RPMI8226 (cell line): ENCODE results near the gene ATP2A1.
A peak's percentile ranks its signal among the peaks of the same experiment; 100 is the strongest.
"Not testable (repeated sequence)": the region's sequence is repeated elsewhere in the genome, so short reads cannot be mapped to it uniquely, and the experiment has no call there.

Experiments used
- DNase-seq: peaks from one replicate; pipeline ENCODE4 v3.0.0-alpha.2; 2015

ATP2A1 gene

DNA sequence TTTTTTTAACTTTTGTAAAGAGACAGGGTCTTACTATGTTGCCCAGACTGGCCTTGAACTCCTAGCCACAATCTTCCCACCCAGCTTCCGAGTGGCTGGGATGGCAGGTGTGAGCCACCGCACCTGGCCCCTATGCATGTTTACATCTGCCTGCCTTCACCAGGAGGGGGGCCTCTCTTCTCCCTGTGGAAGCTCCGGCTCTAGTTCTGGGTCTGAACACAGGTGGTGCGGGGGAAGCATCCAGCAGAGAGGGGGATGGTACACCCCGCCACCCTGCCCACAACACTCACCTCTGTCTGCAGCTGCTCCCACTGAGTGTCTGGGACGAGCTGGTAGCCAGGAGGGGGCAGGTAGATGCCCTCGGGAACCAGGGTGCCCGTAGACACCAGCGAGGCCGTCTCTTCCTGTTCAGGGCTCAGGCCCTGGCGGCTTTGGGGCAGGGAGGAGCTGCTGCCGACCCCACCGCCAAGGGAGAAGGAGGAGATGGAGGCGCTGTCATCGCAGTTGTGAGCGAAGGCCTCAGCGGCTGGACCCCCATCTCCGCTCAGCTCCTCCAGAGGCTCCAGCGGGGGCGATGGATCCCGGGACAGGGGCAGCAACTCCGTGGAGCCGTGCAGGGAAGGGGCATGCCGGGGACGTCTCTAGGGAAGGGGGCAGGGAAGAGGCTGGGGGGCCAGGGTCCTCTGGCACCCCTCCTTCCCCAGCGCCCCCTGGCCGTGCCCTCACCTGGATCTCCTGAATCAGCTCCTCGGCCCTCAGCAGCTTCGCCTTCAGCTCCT, 35.8 kb downstream of the ATP2A1 start:
- no peak for DNase-seq

DNA sequence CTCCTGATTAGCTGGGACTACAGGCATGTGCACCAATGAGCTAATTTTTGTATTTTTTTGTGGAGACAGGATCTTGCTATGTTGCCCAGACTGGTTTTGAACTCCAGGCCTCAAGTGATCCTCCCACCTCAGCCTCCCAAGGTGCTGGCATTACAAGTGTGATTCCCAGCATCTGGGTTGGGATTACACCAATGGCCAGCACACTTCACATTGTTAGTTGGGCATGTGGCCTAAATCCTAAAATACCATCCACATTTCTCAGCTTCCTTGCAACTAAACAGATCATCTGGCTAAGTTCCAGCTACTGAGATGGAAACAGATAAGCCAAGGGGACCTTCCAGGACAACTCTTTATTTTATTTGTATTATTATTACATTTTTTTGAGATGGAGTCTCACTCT, 36.9 kb downstream of the ATP2A1 start:
- no peak for DNase-seq

DNA sequence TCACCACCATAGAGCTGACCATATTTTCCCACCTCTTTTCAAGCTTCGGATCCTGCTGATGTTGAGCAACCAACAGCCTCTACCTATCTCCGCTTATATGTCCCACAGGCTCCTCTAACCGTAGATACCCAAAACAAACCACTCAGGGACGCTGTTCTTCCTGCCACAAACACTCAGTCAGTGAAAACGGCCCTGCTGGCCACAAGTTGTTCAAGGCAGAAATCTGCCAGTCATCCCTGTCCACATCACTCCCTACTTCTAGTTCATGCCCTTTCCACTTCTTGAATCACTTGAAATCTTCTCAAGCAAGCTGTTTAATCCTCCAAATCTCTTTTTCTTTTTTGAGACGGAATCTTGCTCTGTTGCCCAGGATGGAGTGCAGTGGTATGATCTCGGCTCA, 38.8 kb downstream of the ATP2A1 start:
- no peak for DNase-seq

DNA sequence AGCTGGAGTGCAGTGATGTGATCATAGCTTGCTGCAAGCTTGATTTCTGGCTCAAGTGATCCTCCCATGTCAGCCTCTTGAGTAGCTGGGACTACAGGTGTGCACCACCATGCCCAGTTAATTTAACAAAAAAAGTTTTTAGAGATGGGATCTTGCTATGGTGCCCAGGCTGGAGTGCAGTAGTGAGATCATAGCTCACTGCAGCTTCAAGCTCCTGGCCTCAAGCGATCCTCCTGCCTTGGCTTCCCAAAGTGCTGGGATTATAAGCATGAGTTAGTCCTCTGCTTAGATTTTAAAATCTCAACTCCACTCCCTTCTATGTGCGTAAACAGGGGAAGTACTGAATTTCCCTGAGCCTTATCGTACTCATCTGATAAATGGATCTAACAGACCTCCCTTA, 40.4 kb downstream of the ATP2A1 start:
- DNase-seq = no peak

DNA sequence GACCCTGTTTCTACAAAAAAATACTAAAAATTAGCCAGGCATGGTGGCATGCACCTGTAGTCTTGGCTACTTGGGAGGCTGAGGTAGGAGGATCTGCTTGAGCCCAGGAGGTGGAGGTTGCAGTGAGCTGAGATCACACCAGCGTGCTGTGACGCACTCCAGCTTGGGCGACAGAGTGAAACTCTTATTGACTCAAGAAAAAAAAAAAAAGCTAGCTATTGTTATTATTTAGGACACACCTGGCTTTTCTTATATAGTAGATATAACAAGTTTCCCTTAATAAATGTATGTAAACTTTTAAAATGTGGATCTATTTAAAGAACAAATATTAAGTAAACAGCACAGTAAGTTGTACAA, 44.9 kb downstream of the ATP2A1 start:
- DNase-seq = no peak

DNA sequence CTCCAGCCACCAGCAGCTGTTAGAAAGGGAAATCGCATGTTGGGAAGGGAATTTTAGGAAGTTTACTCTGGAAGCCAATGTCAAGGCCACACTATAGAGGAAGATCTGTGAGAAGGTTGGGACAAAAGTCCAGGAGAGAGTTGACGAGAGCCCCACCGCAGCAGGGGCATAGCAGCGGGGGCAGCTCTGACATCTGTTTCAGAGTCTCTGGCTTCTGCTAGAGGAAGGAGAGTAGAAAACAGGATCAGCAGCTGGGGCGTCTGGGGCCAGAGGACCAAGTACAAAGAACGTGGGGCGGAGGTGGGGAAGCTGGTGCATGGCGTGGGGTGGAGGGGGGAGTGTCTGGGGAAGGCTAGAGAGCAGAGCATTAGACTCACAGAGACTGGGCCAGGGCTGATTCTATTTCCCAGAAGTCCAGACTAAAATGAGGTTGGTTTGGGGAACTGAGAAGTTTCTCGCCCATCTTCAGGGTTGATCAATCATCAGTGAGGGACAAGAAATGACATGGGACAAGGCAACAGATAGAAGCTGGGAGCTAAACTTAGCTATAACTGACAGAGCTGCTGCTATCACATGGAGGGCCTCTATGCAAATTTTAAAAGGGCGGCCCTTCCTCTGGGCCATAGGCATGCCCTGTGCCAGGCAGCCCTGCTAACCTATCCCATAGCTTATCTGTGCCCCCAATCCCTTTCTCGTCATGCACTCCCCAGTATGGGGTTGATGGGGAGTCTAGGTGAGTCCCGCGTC, 45.5 kb downstream of the ATP2A1 start:
- DNase-seq = peak; percentile 78

DNA sequence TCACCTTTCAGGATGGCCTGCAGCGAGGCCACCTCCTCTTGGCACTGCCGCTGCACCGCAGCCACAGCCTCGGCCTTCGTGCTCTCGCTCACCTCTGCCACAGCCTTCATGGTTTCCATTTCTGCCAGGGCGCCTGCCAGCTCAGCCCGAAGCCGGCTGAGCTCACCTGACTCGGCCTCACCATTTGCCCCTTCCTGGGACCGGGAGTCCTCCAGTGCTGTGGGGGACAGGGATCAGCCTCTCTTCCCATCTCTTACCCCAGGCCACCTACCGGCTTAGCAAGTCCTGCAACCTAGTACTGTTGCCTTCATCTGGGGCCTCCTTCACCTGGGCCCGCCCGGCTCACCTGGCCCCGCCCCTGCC, 46.1 kb downstream of the ATP2A1 start:
- no peak for DNase-seq

DNA sequence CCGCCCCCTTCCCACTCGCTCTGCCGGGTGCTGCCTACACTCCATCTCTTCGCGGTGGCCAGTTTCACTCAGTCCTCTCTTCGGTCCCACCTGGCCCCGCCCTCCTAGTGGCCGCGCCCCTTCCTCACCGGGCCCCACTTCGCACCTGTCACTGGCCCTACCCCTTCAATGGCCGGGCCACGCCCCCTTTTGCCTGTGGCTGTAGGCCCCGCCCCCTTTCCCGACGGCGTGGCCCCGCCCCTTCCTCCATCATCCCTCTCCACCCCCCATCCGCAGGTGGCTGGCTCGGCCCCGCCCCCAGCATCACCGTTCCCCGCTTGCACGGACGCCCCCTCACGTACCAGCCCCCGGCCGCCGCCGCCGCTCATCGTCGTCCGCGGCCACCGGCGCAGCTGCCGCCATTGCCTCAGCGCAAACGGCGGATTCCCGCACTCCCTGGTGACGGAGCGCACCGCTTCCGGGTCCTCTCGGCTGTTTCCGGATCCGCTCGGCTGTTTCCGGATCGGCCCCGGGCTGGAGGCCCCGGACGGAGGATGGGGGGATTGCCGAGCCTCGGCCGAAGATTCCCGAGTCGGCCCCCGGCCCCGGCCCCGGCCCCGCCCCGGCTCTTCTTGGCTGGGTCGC, 46.6 kb downstream of the ATP2A1 start, which contains the start of gene RABEP2:
TSS of gene RABEP2 (minus strand) at position 477 of the 624 bp plus-strand sequence. CDS start at position 402, 75 bp downstream.
- peak; percentile 99 for DNase-seq

DNA sequence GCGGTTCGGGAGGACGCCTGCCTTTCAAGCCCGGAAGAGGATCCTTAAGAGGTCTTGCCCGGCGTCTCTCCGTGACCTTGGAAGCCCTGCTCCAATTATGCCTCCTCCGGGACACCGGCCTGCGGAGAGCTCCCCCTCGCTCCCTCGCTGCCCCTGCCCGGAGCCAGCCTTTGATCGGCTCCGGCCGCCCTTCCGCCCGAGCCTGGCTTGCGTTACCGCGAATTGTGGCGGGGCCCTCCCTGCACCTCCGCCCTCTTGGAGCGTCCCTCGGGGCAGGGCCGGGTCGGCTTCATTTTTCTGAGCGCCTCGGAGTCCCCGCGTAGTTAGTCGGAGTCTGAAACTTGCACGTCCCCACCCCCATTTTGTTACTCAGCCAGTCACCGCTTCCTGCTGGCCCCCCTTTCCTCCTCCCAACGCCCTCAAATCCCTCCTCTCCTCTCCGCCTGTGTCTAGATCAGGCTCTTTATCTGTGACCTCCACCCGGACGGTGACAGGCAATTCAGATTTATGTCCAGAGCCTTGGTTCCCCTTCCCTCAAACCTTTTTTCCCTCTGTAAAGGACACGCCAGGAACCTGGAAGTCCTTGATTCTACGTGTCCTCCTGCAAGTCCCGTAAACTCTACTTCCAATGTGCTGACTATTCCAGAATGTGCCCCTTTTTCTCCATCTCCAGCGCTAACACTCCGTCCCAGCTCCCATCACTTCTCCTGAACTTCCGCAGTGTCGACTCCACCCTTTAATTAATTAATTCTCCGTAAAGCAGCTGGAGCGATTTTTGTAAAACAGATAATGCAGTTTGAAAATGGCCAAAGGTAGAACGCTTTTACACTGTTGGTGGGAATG, 47.3 kb downstream of the ATP2A1 start:
- DNase-seq = peak; percentile 81

DNA sequence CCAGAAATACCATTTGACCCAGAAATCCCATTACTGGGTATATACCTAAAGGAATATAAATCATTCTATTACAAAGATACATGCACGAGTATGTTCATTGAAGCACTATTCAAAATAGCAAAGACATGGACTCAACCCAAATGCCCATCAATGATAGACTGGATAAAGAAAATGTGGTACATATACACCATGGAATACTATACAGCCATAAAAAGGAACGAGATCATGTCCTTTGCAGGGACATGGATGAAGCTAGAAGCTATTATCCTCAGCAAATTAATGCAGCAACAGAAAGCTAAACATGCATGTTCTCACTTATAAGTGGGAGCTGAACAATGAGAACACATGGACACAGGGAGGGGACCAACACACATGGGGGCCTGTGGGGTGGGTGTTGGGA, 48.0 kb downstream of the ATP2A1 start:
- not testable (repeated sequence) for DNase-seq

DNA sequence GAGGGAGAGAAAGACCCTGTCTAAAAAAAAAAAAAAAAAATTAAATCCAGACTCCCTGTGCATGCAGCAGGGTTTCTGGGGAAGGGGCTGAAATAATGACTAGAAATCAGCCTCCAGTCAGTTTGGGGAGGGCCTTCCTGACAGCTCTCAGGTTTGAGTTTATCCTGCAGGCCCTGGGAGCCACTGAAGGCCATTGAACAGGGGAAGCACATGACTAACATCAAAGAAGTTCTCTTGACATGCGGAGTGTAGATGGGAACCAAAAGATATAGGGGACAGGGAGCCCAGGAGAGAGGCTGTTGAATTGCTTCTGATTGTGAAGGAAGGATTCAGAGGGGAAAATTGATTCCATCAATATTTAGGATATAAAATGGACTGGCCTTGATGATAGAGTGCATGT, 49.5 kb downstream of the ATP2A1 start:
- DNase-seq = no peak

DNA sequence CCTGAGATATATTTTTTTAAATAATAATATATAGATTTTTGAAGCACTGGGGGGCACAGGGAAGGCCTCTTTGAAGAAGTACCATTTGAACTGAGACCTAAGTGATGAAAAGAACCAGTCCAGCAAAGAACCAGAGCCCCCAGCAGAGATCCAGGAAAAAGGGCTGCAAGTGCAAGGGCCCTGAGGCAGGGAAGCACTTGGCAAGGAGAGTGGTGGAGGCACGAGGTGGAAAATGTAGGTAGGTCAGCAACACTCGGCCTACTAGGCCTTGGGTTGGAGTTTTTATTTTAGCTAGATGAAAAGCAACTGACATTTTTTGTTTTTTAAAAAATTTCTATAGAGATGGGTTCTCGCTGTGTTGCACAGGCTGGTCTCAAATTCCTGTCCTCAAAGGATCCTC, 51.9 kb downstream of the ATP2A1 start:
- no peak for DNase-seq

DNA sequence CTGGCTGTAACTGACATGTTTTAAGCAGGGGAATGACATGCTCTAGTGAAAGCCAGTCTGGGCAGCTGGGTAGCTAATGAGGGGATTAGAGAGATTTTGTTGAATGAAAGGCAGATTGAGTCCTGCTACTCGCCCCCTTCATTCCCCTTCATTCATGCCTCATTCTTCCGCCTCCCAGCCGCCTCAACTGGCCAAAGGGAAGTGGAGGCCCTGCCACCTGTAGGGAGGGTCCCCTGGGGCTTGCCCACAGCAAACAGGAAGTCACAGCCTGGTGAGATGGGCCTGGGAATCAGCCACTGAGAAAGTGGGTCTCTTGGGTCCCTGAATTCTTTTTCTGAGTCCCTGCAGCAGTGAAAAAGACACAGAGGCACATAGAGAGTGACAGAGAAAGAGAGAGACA, 52.4 kb downstream of the ATP2A1 start:
- DNase-seq = no peak

DNA sequence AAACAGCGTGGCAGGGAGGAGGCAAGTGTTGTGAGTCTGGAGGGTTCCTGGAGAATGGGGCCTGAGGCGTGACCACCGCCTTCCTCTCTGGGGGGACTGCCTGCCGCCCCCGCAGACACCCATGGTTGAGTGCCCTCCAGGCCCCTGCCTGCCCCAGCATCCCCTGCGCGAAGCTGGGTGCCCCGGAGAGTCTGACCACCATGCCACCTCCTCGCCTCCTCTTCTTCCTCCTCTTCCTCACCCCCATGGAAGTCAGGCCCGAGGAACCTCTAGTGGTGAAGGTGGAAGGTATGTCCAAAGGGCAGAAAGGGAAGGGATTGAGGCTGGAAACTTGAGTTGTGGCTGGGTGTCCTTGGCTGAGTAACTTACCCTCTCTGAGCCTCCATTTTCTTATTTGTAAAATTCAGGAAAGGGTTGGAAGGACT, 53.5 kb downstream of the ATP2A1 start, which contains the start of gene CD19:
TSS of gene CD19 (plus strand) at position 171 of the 425 bp plus-strand sequence. CDS start at position 201, 30 bp downstream.
- DNase-seq = no peak

DNA sequence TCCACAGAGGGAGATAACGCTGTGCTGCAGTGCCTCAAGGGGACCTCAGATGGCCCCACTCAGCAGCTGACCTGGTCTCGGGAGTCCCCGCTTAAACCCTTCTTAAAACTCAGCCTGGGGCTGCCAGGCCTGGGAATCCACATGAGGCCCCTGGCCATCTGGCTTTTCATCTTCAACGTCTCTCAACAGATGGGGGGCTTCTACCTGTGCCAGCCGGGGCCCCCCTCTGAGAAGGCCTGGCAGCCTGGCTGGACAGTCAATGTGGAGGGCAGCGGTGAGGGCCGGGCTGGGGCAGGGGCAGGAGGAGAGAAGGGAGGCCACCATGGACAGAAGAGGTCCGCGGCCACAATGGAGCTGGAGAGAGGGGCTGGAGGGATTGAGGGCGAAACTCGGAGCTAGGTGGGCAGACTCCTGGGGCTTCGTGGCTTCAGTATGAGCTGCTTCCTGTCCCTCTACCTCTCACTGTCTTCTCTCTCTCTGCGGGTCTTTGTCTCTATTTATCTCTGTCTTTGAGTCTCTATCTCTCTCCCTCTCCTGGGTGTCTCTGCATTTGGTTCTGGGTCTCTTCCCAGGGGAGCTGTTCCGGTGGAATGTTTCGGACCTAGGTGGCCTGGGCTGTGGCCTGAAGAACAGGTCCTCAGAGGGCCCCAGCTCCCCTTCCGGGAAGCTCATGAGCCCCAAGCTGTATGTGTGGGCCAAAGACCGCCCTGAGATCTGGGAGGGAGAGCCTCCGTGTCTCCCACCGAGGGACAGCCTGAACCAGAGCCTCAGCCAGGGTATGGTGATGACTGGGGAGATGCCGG, 54.3 kb downstream of the ATP2A1 start:
- no peak for DNase-seq

DNA sequence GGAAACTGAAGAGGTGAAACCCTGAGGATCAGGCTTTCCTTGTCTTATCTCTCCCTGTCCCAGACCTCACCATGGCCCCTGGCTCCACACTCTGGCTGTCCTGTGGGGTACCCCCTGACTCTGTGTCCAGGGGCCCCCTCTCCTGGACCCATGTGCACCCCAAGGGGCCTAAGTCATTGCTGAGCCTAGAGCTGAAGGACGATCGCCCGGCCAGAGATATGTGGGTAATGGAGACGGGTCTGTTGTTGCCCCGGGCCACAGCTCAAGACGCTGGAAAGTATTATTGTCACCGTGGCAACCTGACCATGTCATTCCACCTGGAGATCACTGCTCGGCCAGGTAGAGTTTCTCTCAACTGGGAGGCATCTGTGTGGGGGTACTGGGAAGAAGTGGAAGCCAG, 54.9 kb downstream of the ATP2A1 start:
- DNase-seq = no peak

DNA sequence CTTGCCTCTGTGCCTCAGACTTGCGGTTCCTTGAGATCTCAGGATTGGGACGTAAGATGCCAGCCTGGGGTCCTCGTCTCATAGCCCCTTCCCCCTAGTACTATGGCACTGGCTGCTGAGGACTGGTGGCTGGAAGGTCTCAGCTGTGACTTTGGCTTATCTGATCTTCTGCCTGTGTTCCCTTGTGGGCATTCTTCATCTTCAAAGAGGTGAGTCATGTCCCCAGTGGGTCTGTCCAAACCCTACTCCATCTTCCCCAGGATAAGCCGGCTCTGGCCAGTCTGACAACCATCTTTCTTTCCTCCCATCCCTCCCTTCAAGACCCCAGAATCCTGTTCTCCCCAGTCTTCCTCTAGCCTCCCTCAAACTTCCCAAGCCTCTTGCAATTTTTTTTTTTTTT, 57.1 kb downstream of the ATP2A1 start:
- no peak for DNase-seq

DNA sequence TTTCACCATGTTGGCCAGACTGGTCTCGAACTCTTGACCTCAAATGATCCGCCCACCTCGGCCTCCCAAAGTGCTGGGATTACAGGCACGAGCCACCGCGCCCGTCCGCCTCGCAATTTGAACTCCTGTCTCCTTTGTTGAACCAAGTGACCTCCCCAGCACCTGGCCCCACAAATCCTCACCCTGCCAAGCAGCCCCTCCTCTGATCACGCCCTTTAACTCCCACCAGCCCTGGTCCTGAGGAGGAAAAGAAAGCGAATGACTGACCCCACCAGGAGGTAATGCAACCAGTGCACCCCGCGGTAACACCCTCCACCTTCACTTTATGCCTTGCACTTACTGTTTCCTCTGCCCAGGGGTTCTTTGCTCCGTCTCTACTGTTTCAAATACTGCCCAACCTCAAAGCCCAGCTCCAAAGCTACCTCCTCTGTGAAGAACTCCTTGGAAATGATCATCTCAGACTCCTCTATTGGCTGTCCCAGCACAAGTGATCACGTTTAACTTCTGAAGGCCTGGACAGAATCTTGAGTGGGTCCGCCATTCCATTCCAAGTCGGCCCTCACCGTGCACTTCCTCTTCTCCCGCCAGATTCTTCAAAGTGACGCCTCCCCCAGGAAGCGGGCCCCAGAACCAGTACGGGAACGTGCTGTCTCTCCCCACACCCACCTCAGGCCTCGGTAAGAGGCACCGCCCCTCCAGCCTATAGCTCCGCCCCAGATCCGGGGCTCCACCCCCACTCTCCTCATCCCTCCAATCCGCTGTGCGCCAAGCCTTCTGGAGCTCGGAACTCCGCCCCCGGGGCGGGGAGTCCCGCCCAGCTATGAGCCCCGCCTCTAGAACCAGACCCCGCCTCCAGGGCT, 57.9 kb downstream of the ATP2A1 start:
- DNase-seq = peak; percentile 80

DNA sequence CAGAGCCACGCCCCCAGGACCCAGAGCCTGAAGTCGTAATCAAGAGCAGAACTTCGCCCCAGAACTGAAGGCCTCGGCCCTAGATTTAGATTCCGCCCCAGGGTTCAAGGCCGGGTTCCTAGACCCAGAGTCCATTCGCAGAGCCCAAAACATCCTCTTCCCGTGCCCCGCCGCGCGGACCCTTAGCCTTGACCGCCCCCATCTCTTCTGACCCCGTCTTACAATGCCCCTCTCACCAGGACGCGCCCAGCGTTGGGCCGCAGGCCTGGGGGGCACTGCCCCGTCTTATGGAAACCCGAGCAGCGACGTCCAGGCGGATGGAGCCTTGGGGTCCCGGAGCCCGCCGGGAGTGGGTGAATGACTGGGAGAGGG, 58.5 kb downstream of the ATP2A1 start:
- DNase-seq = no peak

DNA sequence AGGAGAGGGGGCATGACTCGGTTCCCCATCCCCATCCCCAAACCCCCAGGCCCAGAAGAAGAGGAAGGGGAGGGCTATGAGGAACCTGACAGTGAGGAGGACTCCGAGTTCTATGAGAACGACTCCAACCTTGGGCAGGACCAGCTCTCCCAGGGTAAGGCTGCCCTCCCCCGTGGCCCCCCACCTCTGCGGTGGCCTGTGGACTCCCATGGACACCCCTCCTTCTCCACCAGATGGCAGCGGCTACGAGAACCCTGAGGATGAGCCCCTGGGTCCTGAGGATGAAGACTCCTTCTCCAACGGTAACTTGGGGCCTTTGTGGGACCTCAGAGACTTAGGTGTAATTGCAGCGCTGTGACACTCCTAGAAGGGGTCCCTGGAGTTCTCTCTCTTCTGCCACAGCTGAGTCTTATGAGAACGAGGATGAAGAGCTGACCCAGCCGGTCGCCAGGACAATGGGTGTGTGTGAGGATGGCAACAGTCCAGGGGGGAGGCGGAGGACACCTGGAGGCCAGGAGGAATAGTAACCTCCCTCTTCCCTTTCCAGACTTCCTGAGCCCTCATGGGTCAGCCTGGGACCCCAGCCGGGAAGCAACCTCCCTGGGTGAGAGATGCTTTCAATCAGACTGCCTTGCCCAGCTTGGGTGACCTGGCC, 59.1 kb downstream of the ATP2A1 start:
- no peak for DNase-seq

DNA sequence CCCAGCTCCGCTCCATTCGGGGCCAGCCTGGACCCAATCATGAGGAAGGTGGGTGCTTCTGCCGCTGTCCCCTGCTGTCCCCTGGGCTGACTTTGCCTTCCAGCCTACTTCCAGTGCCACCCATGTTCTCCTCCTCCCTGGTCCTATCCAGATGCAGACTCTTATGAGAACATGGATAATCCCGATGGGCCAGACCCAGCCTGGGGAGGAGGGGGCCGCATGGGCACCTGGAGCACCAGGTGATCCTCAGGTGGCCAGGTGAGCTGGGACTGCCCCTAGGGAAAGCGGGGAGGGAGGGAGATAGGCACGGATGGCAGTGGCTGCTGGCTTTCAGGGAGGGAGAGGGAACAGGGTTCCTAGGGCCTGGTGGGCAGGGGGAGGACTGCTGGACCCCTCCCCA, 60.4 kb downstream of the ATP2A1 start:
- DNase-seq = no peak
